Measurements from ENCODE around the gene ABCC11. TPM values are rescaled to one million over a fixed set of nuclear protein-coding genes. Genes with fewer than 3 reads are reported as not detected.

ABCC11 gene
- total RNA-seq, 4 donors from 2014 or later = 0.40 to 0.66 TPM; not detected in 2

- H3K27me3 ChIP-seq = no peaks in the 10 kb centered on the region
- no peak overlapping the region for H3K4me3 ChIP-seq
- no peaks in the 10 kb centered on the region for H3K4me1 ChIP-seq
- H3K27ac ChIP-seq = no peak overlapping the region
- peaks cover 0 to 27% (median 0%) of the 10 kb centered on the region in 3 donors for H3K36me3 ChIP-seq
- DNase-seq = no peak
- TF ChIP-seq POLR2A (IDR thresholded peaks at IDR 0.05) (no peak), CTCF (IDR thresholded peaks at IDR 0.05) (no peak)
- no peaks in the 10 kb centered on the region for H3K9me3 ChIP-seq
Observed at GRCh38 chr16:48279199-48279598, 31.9 kb upstream of the ABCC11 start.

DNA sequence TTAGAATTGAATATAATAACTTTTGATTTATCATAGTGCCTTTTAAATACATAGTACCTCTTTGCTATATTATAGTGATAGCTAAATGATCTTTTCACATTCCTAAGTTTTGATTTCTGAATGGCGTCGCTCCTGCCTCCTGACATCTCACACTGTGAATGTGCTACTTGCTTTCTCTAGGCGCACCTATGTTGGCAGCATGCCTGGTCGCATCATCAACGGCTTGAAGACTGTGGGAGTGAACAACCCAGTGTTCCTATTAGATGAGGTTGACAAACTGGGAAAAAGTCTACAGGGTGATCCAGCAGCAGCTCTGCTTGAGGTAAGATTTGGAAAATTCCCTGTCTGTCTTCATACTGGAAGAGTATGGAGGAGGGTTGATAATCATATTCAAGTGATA, 29.8 kb upstream of the ABCC11 start:
- Histone ChIP-seq H3K4me1 (no peaks in the 10 kb centered on the region), H3K4me3 (no peak overlapping the region), H3K9me3 (no peaks in the 10 kb centered on the region), H3K36me3 (peaks cover 0 to 34% (median 0%) of the 10 kb centered on the region in 3 donors), H3K27ac (no peak overlapping the region), H3K27me3 (no peaks in the 10 kb centered on the region)
- TF ChIP-seq CTCF (IDR thresholded peaks at IDR 0.05) = no peak
- TF ChIP-seq POLR2A (IDR thresholded peaks at IDR 0.05) = no peak
- peak in 1 of 3 donors; percentile 53 for DNase-seq

DNA sequence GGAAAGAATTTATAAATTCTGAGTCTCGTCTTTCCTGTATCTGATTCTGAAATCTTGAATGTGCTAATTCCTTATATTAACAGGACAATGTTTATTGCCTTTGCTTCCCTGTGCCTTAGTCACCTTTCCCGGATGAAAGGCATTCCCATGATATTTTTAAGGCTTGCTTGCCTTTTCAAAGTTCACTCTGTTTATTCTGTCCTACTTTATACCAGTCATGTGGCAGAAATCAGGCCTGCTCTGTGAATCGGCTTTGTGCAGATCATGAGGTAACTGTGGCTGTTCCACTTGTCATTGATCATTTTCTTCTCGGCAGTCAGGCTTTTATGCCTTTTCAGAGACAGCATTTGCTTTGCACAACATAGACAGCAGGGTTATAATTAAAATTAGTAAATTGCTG, 28.8 kb upstream of the ABCC11 start:
- no peak for TF ChIP-seq CTCF (IDR thresholded peaks at IDR 0.05)
- TF ChIP-seq POLR2A (IDR thresholded peaks at IDR 0.05) = no peak
- H3K4me1 ChIP-seq = no peaks in the 10 kb centered on the region
- DNase-seq = no peak
- no peaks in the 10 kb centered on the region for H3K27me3 ChIP-seq
- peaks cover 0 to 40% (median 0%) of the 10 kb centered on the region in 3 donors for H3K36me3 ChIP-seq
- H3K9me3 ChIP-seq = no peaks in the 10 kb centered on the region
- H3K4me3 ChIP-seq = no peak overlapping the region
- peak overlapping the region in 2 of 4 donors; percentile 6 to 11 for H3K27ac ChIP-seq

GRCh38 chr16:48274476-48274875, 27.1 kb upstream of the ABCC11 start:
- peaks cover 0 to 56% (median 0%) of the 10 kb centered on the region in 3 donors for H3K36me3 ChIP-seq
- no peaks in the 10 kb centered on the region for H3K9me3 ChIP-seq
- H3K27ac ChIP-seq = no peak overlapping the region
- DNase-seq = no peak
- H3K4me1 ChIP-seq = no peaks in the 10 kb centered on the region
- TF ChIP-seq POLR2A (IDR thresholded peaks at IDR 0.05) (no peak), CTCF (IDR thresholded peaks at IDR 0.05) (no peak)
- H3K27me3 ChIP-seq = no peaks in the 10 kb centered on the region
- no peak overlapping the region for H3K4me3 ChIP-seq

GRCh38 chr16:48272837-48273421, 25.6 kb upstream of the ABCC11 start:
- H3K27ac ChIP-seq = no peak overlapping the region
- no peaks in the 10 kb centered on the region for H3K4me1 ChIP-seq
- no peak for TF ChIP-seq POLR2A (IDR thresholded peaks at IDR 0.05)
- no peak for TF ChIP-seq CTCF (IDR thresholded peaks at IDR 0.05)
- DNase-seq = no peak
- H3K36me3 ChIP-seq = peaks cover 0 to 43% (median 0%) of the 10 kb centered on the region in 3 donors
- H3K4me3 ChIP-seq = no peak overlapping the region
- H3K27me3 ChIP-seq = no peaks in the 10 kb centered on the region
- H3K9me3 ChIP-seq = no peaks in the 10 kb centered on the region

Data from Peyer's patch (tissue), 4 donors.